PC-3 (cell line): ENCODE data around the gene PPP1R13B. TPM values are rescaled to one million over a fixed set of nuclear protein-coding genes. Genes with fewer than 3 reads are reported as not detected.

Experiments used
- ATAC-seq: fragments of 200-7000 bp; cut with Tn5 transposase; 2 replicates; pipeline ENCODE4 v1.9.1; 2020; ENCODE audit warnings: mild to moderate bottlenecking, moderate library complexity
- BruUV-seq: library from RNA; stranded (reverse); fragments of 400-500 nt; replicated peaks from 2 replicates; lab custom pipeline; 2021; lab: Mats Ljungman, UMichigan
- CTCF ChIA-PET: fragments of 300-600 bp; sonication (Branson Sonifier 250); formaldehyde crosslinking; loops from one replicate; lab custom pipeline; 2022; ENCODE audit warnings: antibody characterized with exemption; lab: Charles Lee
- POLR2A ChIA-PET: fragments of 300-600 bp; sonication (Branson Sonifier 250); formaldehyde crosslinking; loops from one replicate; lab custom pipeline; 2022; ENCODE audit warnings: antibody characterized with exemption; ENCODE audit not compliant: unreplicated experiment; lab: Charles Lee
- DNase-seq: peaks from one replicate; pipeline ENCODE4 v3.0.0-alpha.2; 2015
- H2AFZ ChIP-seq: fragments of 300-600 bp; sonication (generic); 2 replicates; pipeline ENCODE4 v1.6.0; 2016; ENCODE audit warnings: antibody characterized with exemption, low read length
- H3F3A ChIP-seq: fragments of 300-600 bp; sonication (generic); one replicate; pipeline ENCODE4 v1.6.0; 2017; ENCODE audit warnings: antibody characterized with exemption, low read length, control low read depth, mild to moderate bottlenecking; ENCODE audit not compliant: unreplicated experiment
- H3K27ac ChIP-seq: fragments of 300-600 bp; sonication (generic); 2 replicates; pipeline ENCODE4 v1.5.1; 2016; ENCODE audit warnings: mild to moderate bottlenecking, low read length
- H3K27me3 ChIP-seq: fragments of 300-600 bp; sonication (generic); 2 replicates; pipeline ENCODE4 v1.6.1; 2016; ENCODE audit warnings: low read length, mixed read lengths
- H3K36me3 ChIP-seq: fragments of 300-600 bp; sonication (generic); 2 replicates; pipeline ENCODE4 v1.6.1; 2016; ENCODE audit warnings: low read depth, mixed run types, low read length, mixed read lengths
- H3K4me1 ChIP-seq: fragments of 300-600 bp; sonication (generic); 2 replicates; pipeline ENCODE4 v1.5.1; 2016; ENCODE audit warnings: low read length; ENCODE audit not compliant: insufficient read depth
- H3K4me2 ChIP-seq: fragments of 300-600 bp; sonication (generic); 2 replicates; pipeline ENCODE4 v1.6.0; 2016; ENCODE audit warnings: low read length
- H3K4me3 ChIP-seq: fragments of 300-600 bp; sonication (generic); 2 replicates; pipeline ENCODE4 v1.5.1; 2016; ENCODE audit warnings: mild to moderate bottlenecking, low read length, mixed read lengths
- H3K79me2 ChIP-seq: fragments of 300-600 bp; sonication (generic); 2 replicates; pipeline ENCODE4 v1.6.1; 2017; ENCODE audit warnings: low read length, mixed read lengths
- H3K9ac ChIP-seq: fragments of 300-600 bp; sonication (generic); 2 replicates; pipeline ENCODE4 v1.6.0; 2016; ENCODE audit warnings: mild to moderate bottlenecking, low read length
- H3K9me2 ChIP-seq: fragments of 300-600 bp; sonication (generic); replicated peaks from 2 replicates; pipeline ENCODE4 v1.6.1; 2016; ENCODE audit warnings: mixed run types, low read length, mixed read lengths
- H3K9me3 ChIP-seq: fragments of 300-600 bp; sonication (generic); 2 replicates; pipeline ENCODE4 v1.6.1; 2016; ENCODE audit warnings: low read length, mixed read lengths
- H4K20me1 ChIP-seq: fragments of 300-600 bp; sonication (generic); 2 replicates; pipeline ENCODE4 v1.6.1; 2016; ENCODE audit warnings: low read length, mixed read lengths
- EZH2 ChIP-seq: fragments of 300-600 bp; sonication (generic); IDR thresholded peaks from one replicate; pipeline ENCODE4 v1.6.1; 2017; ENCODE audit warnings: antibody characterized with exemption, mild to moderate bottlenecking, low read length; ENCODE audit not compliant: unreplicated experiment
- EZH2phosphoT487 ChIP-seq: fragments of 300-600 bp; sonication (generic); IDR thresholded peaks from 2 replicates; pipeline ENCODE4 v1.6.1; 2018; ENCODE audit warnings: mild to moderate bottlenecking, antibody characterized with exemption, low read length, borderline replicate concordance
- intact Hi-C: fragments of 100-400 bp; cut with micrococcal nuclease; formaldehyde crosslinking; loops from 2 replicates; pipeline ENCODE4 v1.9.0; 2023
- total RNA-seq: library from RNA; depleted of rRNA; stranded (reverse); fragments of >200 nt; gene quantifications from 2 replicates; pipeline ENCODE4 v1.2.3, GENCODE V29; 2014
- TF ChIP-seq, protein P1 (sequence below): fragments of 300-600 bp; sonication (generic); conservative IDR thresholded peaks from 2 replicates; pipeline ENCODE4 v1.5.1; 2017; ENCODE audit warnings: antibody characterized with exemption, low read depth, mild to moderate bottlenecking, low read length

Gene PPP1R13B
- total RNA-seq, 1 experiment from 2014 or later = 13.0 TPM

- H3K4me1 ChIP-seq = 0 out of 2 replicates have a peak, but pooled peaks cover 3% of the 10 kb centered on the region
- ChIA-PET CTCF (no interaction called here), POLR2A (no interaction called here)
- no peak overlapping the region for H3K4me3 ChIP-seq
- no peak overlapping the region for H3K27ac ChIP-seq
- intact Hi-C loops = no loop called here
- H3K79me2 ChIP-seq = no peaks in the 10 kb centered on the region
- H2AFZ ChIP-seq = no peak overlapping the region
- no peaks in the 10 kb centered on the region for H3K9me2 ChIP-seq
- no peak for DNase-seq
- no peak overlapping the region for H3K9ac ChIP-seq
- H3K4me2 ChIP-seq = no peak overlapping the region
- no peak for TF ChIP-seq EZH2
- no peak for TF ChIP-seq EZH2phosphoT487
- TF ChIP-seq, protein P1, sequence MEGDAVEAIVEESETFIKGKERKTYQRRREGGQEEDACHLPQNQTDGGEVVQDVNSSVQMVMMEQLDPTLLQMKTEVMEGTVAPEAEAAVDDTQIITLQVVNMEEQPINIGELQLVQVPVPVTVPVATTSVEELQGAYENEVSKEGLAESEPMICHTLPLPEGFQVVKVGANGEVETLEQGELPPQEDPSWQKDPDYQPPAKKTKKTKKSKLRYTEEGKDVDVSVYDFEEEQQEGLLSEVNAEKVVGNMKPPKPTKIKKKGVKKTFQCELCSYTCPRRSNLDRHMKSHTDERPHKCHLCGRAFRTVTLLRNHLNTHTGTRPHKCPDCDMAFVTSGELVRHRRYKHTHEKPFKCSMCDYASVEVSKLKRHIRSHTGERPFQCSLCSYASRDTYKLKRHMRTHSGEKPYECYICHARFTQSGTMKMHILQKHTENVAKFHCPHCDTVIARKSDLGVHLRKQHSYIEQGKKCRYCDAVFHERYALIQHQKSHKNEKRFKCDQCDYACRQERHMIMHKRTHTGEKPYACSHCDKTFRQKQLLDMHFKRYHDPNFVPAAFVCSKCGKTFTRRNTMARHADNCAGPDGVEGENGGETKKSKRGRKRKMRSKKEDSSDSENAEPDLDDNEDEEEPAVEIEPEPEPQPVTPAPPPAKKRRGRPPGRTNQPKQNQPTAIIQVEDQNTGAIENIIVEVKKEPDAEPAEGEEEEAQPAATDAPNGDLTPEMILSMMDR = no peak
- H3K9me3 ChIP-seq = no peaks in the 10 kb centered on the region
- ATAC-seq = no peak
- no TSS peak for BruUV-seq
- H4K20me1 ChIP-seq = no peaks in the 10 kb centered on the region
- no peaks in the 10 kb centered on the region for H3K27me3 ChIP-seq
- no peaks in the 10 kb centered on the region for H3F3A ChIP-seq
- no peaks in the 10 kb centered on the region for H3K36me3 ChIP-seq
These were observed 46.8 kb upstream of the PPP1R13B start for GRCh38 chr14:103894034-103894722.

DNA sequence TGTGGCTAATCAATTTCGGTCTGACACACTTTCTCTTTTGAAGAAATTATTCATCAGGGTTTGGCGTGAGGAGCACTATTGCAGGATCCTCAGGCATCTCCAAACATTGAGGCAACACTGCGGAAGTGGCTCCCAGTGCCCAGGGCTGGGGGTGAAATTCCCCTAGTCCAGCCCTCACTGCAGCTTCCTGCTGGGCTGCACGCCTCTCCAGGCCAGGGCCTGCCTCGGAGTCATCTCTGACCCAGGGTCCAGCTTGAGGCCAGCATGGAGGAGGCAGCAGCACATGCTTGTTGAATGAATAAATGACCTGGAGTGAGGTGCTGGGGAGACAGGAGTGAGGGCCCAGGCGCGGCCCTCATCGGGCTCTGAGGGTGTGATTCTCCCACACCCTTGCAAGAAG, 44.9 kb upstream of the PPP1R13B start:
- H3K4me1 ChIP-seq = 0 out of 2 replicates have a peak, but pooled peaks cover 3% of the 10 kb centered on the region
- ChIA-PET CTCF (no interaction called here), POLR2A (no interaction called here)
- H3K36me3 ChIP-seq = no peaks in the 10 kb centered on the region
- ATAC-seq (no peak), DNase-seq (no peak)
- TF ChIP-seq EZH2phosphoT487 (no peak), EZH2 (no peak)
- TF ChIP-seq, protein P1 = no peak
- H3K9me3 ChIP-seq = no peaks in the 10 kb centered on the region
- H3K27ac ChIP-seq = no peak overlapping the region
- no peaks in the 10 kb centered on the region for H3F3A ChIP-seq
- intact Hi-C loops = no loop called here
- H3K79me2 ChIP-seq = no peaks in the 10 kb centered on the region
- H3K4me3 ChIP-seq = no peak overlapping the region
- H3K4me2 ChIP-seq = no peak overlapping the region
- no TSS peak for BruUV-seq
- H2AFZ ChIP-seq = no peak overlapping the region
- H4K20me1 ChIP-seq = no peaks in the 10 kb centered on the region
- no peak overlapping the region for H3K9ac ChIP-seq
- H3K9me2 ChIP-seq = no peaks in the 10 kb centered on the region
- H3K27me3 ChIP-seq = no peaks in the 10 kb centered on the region

DNA sequence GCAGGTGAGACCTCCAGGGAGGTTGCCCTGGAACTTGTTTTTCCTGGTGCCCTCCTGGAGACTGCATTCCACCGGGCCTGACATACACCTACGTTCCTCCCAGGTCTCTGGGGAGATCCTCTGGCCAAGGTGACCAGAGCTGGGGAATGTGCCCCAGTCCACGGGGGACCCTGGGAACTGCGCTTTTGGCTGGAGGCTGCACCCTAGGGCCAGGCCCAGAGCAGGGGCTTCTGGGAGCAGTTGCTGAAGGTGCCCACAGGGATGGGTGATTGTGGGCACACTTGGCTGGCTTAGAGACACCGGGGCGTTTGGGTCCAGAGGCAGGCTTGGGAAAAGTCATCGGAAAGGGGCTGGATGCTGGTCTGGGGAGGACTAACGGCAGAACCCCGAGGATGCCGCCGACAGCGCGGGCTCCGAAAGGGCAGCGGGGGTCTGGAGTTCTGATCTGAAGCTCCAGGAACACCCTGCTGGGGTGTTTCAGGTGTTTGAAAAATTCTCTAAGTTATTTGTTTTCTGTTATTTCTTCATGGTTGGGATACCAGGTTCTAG, 44.4 kb upstream of the PPP1R13B start:
- H3K4me2 ChIP-seq = no peak overlapping the region
- H3K4me1 ChIP-seq = 0 out of 2 replicates have a peak, but pooled peaks cover 3% of the 10 kb centered on the region
- H3K79me2 ChIP-seq = no peaks in the 10 kb centered on the region
- H4K20me1 ChIP-seq = no peaks in the 10 kb centered on the region
- H3K27me3 ChIP-seq = no peaks in the 10 kb centered on the region
- H2AFZ ChIP-seq = no peak overlapping the region
- no peaks in the 10 kb centered on the region for H3F3A ChIP-seq
- no peak for TF ChIP-seq EZH2
- no peak for TF ChIP-seq EZH2phosphoT487
- TF ChIP-seq, protein P1 = no peak
- POLR2A ChIA-PET = no interaction called here
- no peak for DNase-seq
- no peaks in the 10 kb centered on the region for H3K9me2 ChIP-seq
- no TSS peak for BruUV-seq
- H3K27ac ChIP-seq = no peak overlapping the region
- no peak overlapping the region for H3K9ac ChIP-seq
- H3K36me3 ChIP-seq = no peaks in the 10 kb centered on the region
- no peaks in the 10 kb centered on the region for H3K9me3 ChIP-seq
- intact Hi-C loops = no loop called here
- H3K4me3 ChIP-seq = no peak overlapping the region
- CTCF ChIA-PET = no interaction called here
- ATAC-seq = no peak
